HepG2 (cell line): ENCODE data around the gene SEMA3B. TPM values are rescaled to one million over a fixed set of nuclear protein-coding genes. Genes with fewer than 3 reads are reported as not detected.
A peak's percentile ranks its signal among the peaks of the same experiment; 100 is the strongest.

Experiments
- BCLAF1 ChIP-seq: fragments of 450-650 bp; IDR thresholded peaks from 2 replicates; pipeline ENCODE4 v1.6.1; 2017; ENCODE audit warnings: mild to moderate bottlenecking
- EHMT2 ChIP-seq: fragments of 200-600 bp; sonication (generic); IDR thresholded peaks from 2 replicates; pipeline ENCODE4 v1.7.0; 2017; ENCODE audit warnings: antibody characterized with exemption, low read depth, low read length, borderline replicate concordance
- ELF1 ChIP-seq: sonication (generic); formaldehyde crosslinking; IDR thresholded peaks from 2 replicates; pipeline ENCODE4 v1.4.0; 2020; ENCODE audit warnings: missing genetic modification reagents
- GZF1 ChIP-seq: sonication (generic); formaldehyde crosslinking; IDR thresholded peaks from 2 replicates; pipeline ENCODE4 v1.5.1; 2020; ENCODE audit warnings: mild to moderate bottlenecking, missing genetic modification reagents
- HIVEP1 ChIP-seq: sonication (generic); formaldehyde crosslinking; IDR thresholded peaks from 2 replicates; pipeline ENCODE4 v1.4.0; 2020; ENCODE audit warnings: mild to moderate bottlenecking, missing genetic modification reagents
- HMG20B ChIP-seq: conservative IDR thresholded peaks from 2 replicates; pipeline ENCODE4 v1.6.1; 2016; ENCODE audit warnings: missing genetic modification reagents, missing compliant biosample characterization
- MLLT10 ChIP-seq: sonication (generic); formaldehyde crosslinking; IDR thresholded peaks from 2 replicates; pipeline ENCODE4 v1.4.0; 2020; ENCODE audit warnings: missing genetic modification reagents
- NFATC3 ChIP-seq: sonication (generic); formaldehyde crosslinking; IDR thresholded peaks from 2 replicates; pipeline ENCODE4 v1.5.1; 2020; ENCODE audit warnings: mild to moderate bottlenecking, missing genetic modification reagents
- RARA ChIP-seq: IDR thresholded peaks from 2 replicates; pipeline ENCODE4 v1.6.1; 2016; ENCODE audit warnings: missing genetic modification reagents, missing compliant biosample characterization
- RBM39 ChIP-seq: fragments of 200-400 bp; formaldehyde crosslinking; IDR thresholded peaks from one replicate; pipeline ENCODE4 v1.6.1; 2018; ENCODE audit warnings: antibody characterized with exemption, mild to moderate bottlenecking, low read depth, low read length; ENCODE audit not compliant: poor library complexity, severe bottlenecking
- RCOR2 ChIP-seq: IDR thresholded peaks from 2 replicates; pipeline ENCODE4 v1.6.1; 2016; ENCODE audit warnings: missing biosample characterization, missing genetic modification reagents
- USF2 ChIP-seq, 2 experiments: sonication (generic) in 1 of 2; formaldehyde crosslinking in 1 of 2; IDR thresholded peaks; 2 replicates each; pipeline versions ENCODE4 v1.5.1 to v1.6.1; 2011 to 2020; ENCODE audit warnings: borderline replicate concordance in 1 of 2, low read depth in 1 of 2, low read length in 1 of 2, mild to moderate bottlenecking in 1 of 2, missing genetic modification reagents in 1 of 2, moderate library complexity in 1 of 2
- ZFYVE20 ChIP-seq: sonication (generic); formaldehyde crosslinking; IDR thresholded peaks from 2 replicates; pipeline ENCODE4 v1.8.0; 2023; ENCODE audit warnings: low read depth, mild to moderate bottlenecking, moderate library complexity, missing genetic modification reagents, borderline replicate concordance
- ZNF143 ChIP-seq: sonication (generic); formaldehyde crosslinking; IDR thresholded peaks from 2 replicates; pipeline ENCODE4 v1.4.0; 2020; ENCODE audit warnings: missing genetic modification reagents
- ZNF564 ChIP-seq: sonication (generic); formaldehyde crosslinking; IDR thresholded peaks from 2 replicates; pipeline ENCODE4 v1.8.1; 2023; ENCODE audit warnings: mild to moderate bottlenecking, missing genetic modification reagents
- ZNF703 ChIP-seq: sonication (generic); formaldehyde crosslinking; IDR thresholded peaks from 2 replicates; pipeline ENCODE4 v1.5.1; 2020; ENCODE audit warnings: missing genetic modification reagents, mild to moderate bottlenecking, moderate library complexity, borderline replicate concordance
- ZNF740 ChIP-seq: sonication (generic); formaldehyde crosslinking; IDR thresholded peaks from 2 replicates; pipeline ENCODE4 v1.4.0; 2020; ENCODE audit warnings: missing genetic modification reagents
- ZNF792 ChIP-seq: IDR thresholded peaks from 2 replicates; pipeline ENCODE4 v1.6.1; 2016
- ZSCAN31 ChIP-seq: sonication (generic); formaldehyde crosslinking; IDR thresholded peaks from 2 replicates; pipeline ENCODE4 v1.5.0; 2020; ENCODE audit warnings: low read depth, mild to moderate bottlenecking, missing genetic modification reagents
- polyA plus RNA-seq, 8 experiments: library from polyadenylated mRNA; depleted of rRNA in 3 of 8; stranded (reverse) in 7 of 8; unstranded in 1 of 8; fragments of >200 nt; fragmentation: Illumina TruSeq in 4 of 8; extraction: Trizol in 4 of 8; gene quantifications; 2 replicates each; pipeline versions ENCODE4 v1.2.1 to v1.2.3, GENCODE V29; 2011 to 2016; ENCODE audit warnings: low read depth in 4 of 8, missing spikeins in 1 of 8, mixed read lengths in 1 of 8; ENCODE audit not compliant: insufficient read depth in 1 of 8
- total RNA-seq, 5 experiments: library from RNA; depleted of rRNA; stranded (reverse); fragments of >200 nt; fragmentation: Illumina TruSeq; extraction: Trizol; gene quantifications; 2 replicates each; pipeline ENCODE4 v1.2.3, GENCODE V29; 2016; ENCODE audit warnings: low read depth in 1 of 5
- TF ChIP-seq, protein P1 (sequence below): conservative IDR thresholded peaks from 2 replicates; pipeline ENCODE4 v1.6.1; 2018; ENCODE audit warnings: missing genetic modification reagents
- TF ChIP-seq, protein P2 (sequence below): sonication (generic); formaldehyde crosslinking; IDR thresholded peaks from 2 replicates; pipeline ENCODE4 v1.8.0; 2022; ENCODE audit warnings: mild to moderate bottlenecking, missing genetic modification reagents, moderate library complexity

Gene SEMA3B
- total and polyA plus RNA-seq, 2 of the 13 experiments (the other 11 are each of a cell fraction or from before 2014, with no cell fraction given) = 93.2 to 158 TPM

DNA sequence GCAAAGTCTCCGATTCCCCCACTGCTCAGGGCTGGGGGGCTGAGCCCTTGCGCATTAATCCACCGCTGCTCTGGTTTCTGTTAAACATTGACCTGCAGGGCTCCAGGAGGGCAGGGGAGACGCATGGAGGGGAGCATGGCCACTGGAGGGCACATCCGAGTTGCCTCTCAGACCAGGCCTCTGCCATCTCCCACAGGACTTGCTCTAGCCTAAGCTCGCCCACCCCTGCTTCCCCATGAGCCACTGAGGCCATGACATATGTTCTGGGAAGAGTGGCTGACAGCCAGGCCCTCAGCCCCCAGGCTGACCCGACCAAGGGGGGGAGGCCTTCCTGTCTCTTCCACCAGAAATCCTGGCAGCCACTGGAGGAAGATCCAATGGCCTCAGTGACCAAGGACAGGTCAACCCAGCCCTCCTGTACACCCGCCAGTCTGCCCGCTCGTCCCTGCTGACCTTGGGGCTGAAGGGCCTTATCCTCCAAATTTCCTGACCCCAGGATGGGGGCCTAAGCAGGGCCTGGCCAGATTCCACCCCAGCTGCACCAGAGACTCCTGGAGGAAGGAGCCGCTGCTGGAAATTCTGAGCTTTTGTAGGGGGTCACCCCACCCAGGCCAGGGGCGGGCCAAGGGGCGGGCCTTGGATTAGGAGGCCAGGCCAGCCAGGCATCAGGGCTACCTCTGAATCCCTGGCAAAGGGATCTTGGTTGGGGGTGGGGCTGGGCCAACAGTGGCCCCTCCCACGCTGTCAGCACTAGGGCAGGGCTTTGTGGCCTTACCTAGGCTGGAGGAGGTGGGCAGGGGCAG, 34.3 kb downstream of the SEMA3B start, which contains the start of gene HYAL1 (continued):
- TF ChIP-seq ZNF740 (CRISPR knock-in tag) (0 out of 2 replicates have a peak, but pooled peaks have one; percentile 29), BCLAF1 (no peak), HMG20B (CRISPR knock-in tag) (no peak), HIVEP1 (peak; percentile 70), ZNF792 (CRISPR knock-in tag) (peak; percentile 32; the same call in 1 of the 2 replicates), NFATC3 (CRISPR knock-in tag) (no peak), ZNF703 (CRISPR knock-in tag) (no peak), RCOR2 (no peak), ZNF143 (CRISPR knock-in tag) (no peak), MLLT10 (no peak), RBM39 (peak; percentile 62), USF2 (IDR thresholded peaks at IDR 0.05; ENCODE audit: low read depth, low read length) (no peak), USF2 (CRISPR knock-in tag; IDR thresholded peaks at IDR 0.05; ENCODE audit: borderline replicate concordance) (no peak), ELF1 (CRISPR knock-in tag) (peak; percentile 10), RARA (peak; percentile 10; the same call in 1 of the 2 replicates), ZSCAN31 (CRISPR knock-in tag) (peak; percentile 88), GZF1 (CRISPR knock-in tag) (no peak; the same call in 1 of the 2 replicates), EHMT2 (no peak), ZFYVE20 (no peak), ZNF564 (CRISPR knock-in tag) (peak; percentile 42)
- TF ChIP-seq, protein P1, sequence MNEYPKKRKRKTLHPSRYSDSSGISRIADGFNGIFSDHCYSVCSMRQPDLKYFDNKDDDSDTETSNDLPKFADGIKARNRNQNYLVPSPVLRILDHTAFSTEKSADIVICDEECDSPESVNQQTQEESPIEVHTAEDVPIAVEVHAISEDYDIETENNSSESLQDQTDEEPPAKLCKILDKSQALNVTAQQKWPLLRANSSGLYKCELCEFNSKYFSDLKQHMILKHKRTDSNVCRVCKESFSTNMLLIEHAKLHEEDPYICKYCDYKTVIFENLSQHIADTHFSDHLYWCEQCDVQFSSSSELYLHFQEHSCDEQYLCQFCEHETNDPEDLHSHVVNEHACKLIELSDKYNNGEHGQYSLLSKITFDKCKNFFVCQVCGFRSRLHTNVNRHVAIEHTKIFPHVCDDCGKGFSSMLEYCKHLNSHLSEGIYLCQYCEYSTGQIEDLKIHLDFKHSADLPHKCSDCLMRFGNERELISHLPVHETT (CRISPR knock-in tag) = no peak
- TF ChIP-seq, protein P2, sequence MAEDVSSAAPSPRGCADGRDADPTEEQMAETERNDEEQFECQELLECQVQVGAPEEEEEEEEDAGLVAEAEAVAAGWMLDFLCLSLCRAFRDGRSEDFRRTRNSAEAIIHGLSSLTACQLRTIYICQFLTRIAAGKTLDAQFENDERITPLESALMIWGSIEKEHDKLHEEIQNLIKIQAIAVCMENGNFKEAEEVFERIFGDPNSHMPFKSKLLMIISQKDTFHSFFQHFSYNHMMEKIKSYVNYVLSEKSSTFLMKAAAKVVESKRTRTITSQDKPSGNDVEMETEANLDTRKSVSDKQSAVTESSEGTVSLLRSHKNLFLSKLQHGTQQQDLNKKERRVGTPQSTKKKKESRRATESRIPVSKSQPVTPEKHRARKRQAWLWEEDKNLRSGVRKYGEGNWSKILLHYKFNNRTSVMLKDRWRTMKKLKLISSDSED = no peak
